Measurements from ENCODE around the gene TRIM61. TPM values are rescaled to one million over a fixed set of nuclear protein-coding genes. Genes with fewer than 3 reads are reported as not detected.

The TRIM61 gene
- total and polyA plus RNA-seq, 2 of the 4 experiments (the other 2 are of a cell fraction): 1.5 to 4.7 TPM

DNA sequence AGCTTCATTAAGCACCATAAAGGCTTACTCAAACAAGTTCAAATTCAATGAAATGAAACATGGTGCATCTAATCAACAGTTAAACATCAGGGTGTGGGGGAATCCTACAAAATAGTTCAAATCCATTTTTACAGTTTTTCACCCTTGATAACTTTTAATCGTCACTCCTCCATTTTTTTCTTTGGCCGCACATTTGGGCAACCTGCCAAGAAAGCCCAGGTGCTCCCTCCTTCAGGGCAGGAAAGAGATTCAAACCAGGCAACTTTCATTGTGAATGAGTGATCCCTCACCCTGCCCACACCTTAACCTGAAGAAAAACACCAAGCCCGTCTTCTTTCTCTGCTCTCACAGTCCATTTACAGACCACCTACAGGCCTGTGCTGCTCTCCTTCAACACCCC lies 24.9 kb downstream of the TRIM61 start:
- POLR2A ChIA-PET (ENCODE audit: unreplicated experiment): no interaction called here

More for the DNA sequence above, 24.9 kb downstream of the TRIM61 start:
- in situ Hi-C loops (cut with MboI; ENCODE audit: low sequenced_read_pairs) (no loop called here), intact Hi-C loops (cut with micrococcal nuclease) (no loop called here), dilution Hi-C loops (cut with HindIII; ENCODE audit: low sequenced_read_pairs, unreplicated experiment) (no loop called here)
- H4K20me1 ChIP-seq (ENCODE audit: insufficient read depth, low read length): no peaks in the 10 kb centered on the region
- H3K9me1 ChIP-seq (ENCODE audit: insufficient read depth, low read length): no peaks in the 10 kb centered on the region
- H2AK9ac ChIP-seq (replicated peaks; ENCODE audit: low read depth, low read length, poor library complexity): no peak overlapping the region
- no peak overlapping the region for H3K18ac ChIP-seq (ENCODE audit: low read depth, low read length)
- TF ChIP-seq MAFK (IDR thresholded peaks at IDR 0.05; ENCODE audit: low read depth, low read length) (no peak), NFE2L2 (IDR thresholded peaks at IDR 0.05; ENCODE audit: low read depth, low read length) (no peak), RFX5 (IDR thresholded peaks at IDR 0.05; ENCODE audit: low read depth, low read length) (no peak), CEBPB (IDR thresholded peaks at IDR 0.05; ENCODE audit: low read depth, low read length) (no peak), FOS (IDR thresholded peaks at IDR 0.05; ENCODE audit: low read depth, low read length) (no peak), RAD21 (IDR thresholded peaks at IDR 0.05; ENCODE audit: low read length) (no peak), CHD1 (IDR thresholded peaks at IDR 0.05; ENCODE audit: low read depth, low read length) (no peak), RCOR1 (IDR thresholded peaks at IDR 0.05; ENCODE audit: insufficient replicate concordance, low read length) (no peak)
- TF ChIP-seq, protein P1, sequence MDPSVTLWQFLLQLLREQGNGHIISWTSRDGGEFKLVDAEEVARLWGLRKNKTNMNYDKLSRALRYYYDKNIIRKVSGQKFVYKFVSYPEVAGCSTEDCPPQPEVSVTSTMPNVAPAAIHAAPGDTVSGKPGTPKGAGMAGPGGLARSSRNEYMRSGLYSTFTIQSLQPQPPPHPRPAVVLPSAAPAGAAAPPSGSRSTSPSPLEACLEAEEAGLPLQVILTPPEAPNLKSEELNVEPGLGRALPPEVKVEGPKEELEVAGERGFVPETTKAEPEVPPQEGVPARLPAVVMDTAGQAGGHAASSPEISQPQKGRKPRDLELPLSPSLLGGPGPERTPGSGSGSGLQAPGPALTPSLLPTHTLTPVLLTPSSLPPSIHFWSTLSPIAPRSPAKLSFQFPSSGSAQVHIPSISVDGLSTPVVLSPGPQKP (IDR thresholded peaks at IDR 0.05; ENCODE audit: borderline replicate concordance, low read depth, low read length): no peak
- TF ChIP-seq, protein P2, sequence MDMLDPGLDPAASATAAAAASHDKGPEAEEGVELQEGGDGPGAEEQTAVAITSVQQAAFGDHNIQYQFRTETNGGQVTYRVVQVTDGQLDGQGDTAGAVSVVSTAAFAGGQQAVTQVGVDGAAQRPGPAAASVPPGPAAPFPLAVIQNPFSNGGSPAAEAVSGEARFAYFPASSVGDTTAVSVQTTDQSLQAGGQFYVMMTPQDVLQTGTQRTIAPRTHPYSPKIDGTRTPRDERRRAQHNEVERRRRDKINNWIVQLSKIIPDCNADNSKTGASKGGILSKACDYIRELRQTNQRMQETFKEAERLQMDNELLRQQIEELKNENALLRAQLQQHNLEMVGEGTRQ (IDR thresholded peaks at IDR 0.05; ENCODE audit: low read depth, low read length): no peak
- no peak overlapping the region for H2BK20ac ChIP-seq (ENCODE audit: low read depth, low read length)
- H3K9me3 ChIP-seq (ENCODE audit: control insufficient read depth, insufficient read depth, low read length): no peaks in the 10 kb centered on the region
- H2AFZ ChIP-seq (replicated peaks; ENCODE audit: low read length, poor library complexity): no peak overlapping the region
- no peak overlapping the region for H4K5ac ChIP-seq (ENCODE audit: low read depth, low read length)
- 80% methylated on average over 2 of the region's 3 CpGs; no CpG with 5 or more reads in 1 of the 2 experiments for WGBS, 2 experiments (ENCODE audit: extremely low coverage in 2 of 2, insufficient read length in 1 of 2)
- no peak overlapping the region for H2AK5ac ChIP-seq (ENCODE audit: low read depth, low read length)
- no peak overlapping the region for H3K56ac ChIP-seq (ENCODE audit: extremely low read depth, insufficient read depth, low read length)
- no peak overlapping the region for H3K23ac ChIP-seq (ENCODE audit: low read depth, low read length)
- H4K8ac ChIP-seq (ENCODE audit: low read depth in 2 of 2, low read length in 2 of 2): no peak overlapping the region
- H3K4me2 ChIP-seq (ENCODE audit: low read depth, low read length): no peak overlapping the region
- no peaks in the 10 kb centered on the region for H3K36me3 ChIP-seq (ENCODE audit: control insufficient read depth, insufficient read depth, low read length)
- CTCF ChIA-PET: no interaction called here
- BruUV-seq (replicated peaks): no TSS peak
- no peak overlapping the region for H2BK120ac ChIP-seq (ENCODE audit: low read depth, low read length)
- H3K4me3 ChIP-seq (ENCODE audit: insufficient read depth, low read depth, low read length): no peak overlapping the region
- H2BK15ac ChIP-seq (ENCODE audit: low read depth, low read length): no peak overlapping the region
- DNase-seq: no peak
- ATAC-seq (ENCODE audit: low read depth): no peak
- no peak overlapping the region for H2BK5ac ChIP-seq (ENCODE audit: low read depth, low read length, poor library complexity, severe bottlenecking)
- no peaks in the 10 kb centered on the region; the same call in 1 of the 2 replicates for H3K27me3 ChIP-seq (ENCODE audit: control insufficient read depth, insufficient read depth, low read length)
- H3K79me1 ChIP-seq (ENCODE audit: low read depth in 1 of 2, low read length in 2 of 2): peaks cover 0 to 6% of the 10 kb centered on the region in 2 experiments; a peak in 1 of 4 replicates
- no peak overlapping the region for H3K9ac ChIP-seq (ENCODE audit: low read depth, low read length)
- H3K27ac ChIP-seq (ENCODE audit: insufficient read depth, low read length): no peak overlapping the region
- H3K4me1 ChIP-seq (ENCODE audit: control insufficient read depth, insufficient read depth, low read length): no peaks in the 10 kb centered on the region
- no peak overlapping the region for H3K14ac ChIP-seq (replicated peaks; ENCODE audit: low read depth, low read length)
- H3K4ac ChIP-seq (ENCODE audit: low read depth, low read length): no peak overlapping the region
- H4K91ac ChIP-seq (ENCODE audit: insufficient read depth, low read depth, low read length): no peak overlapping the region

Measured in IMR-90 (cell line).